Adrenal gland (tissue), 12 donors: ENCODE results near the gene CACNA1I. TPM values are rescaled to one million over a fixed set of nuclear protein-coding genes. Genes with fewer than 3 reads are reported as not detected.
A peak's percentile ranks its signal among the peaks of the same experiment; 100 is the strongest.

Source experiments
- DNase-seq, 7 donors: peaks; one replicate each; pipeline ENCODE4 v3.0.0-alpha.2; 2019 to 2020
- H3K27ac ChIP-seq, 5 donors: fragments of 200-600 bp; sonication (generic) in 4 of 5; 1 replicate in 3 of 5; 2 replicates in 2 of 5; pipeline versions ENCODE4 v1.5.1 to v1.8.0; 2016 to 2020; ENCODE audit warnings: mild to moderate bottlenecking in 1 of 5
- H3K27me3 ChIP-seq: fragments of 200-600 bp; 2 replicates; pipeline ENCODE4 v1.8.0; 2021
- H3K36me3 ChIP-seq, 2 donors: fragments of 200-600 bp; replicated peaks in 1 of 2; 1 replicate in 1 of 2; 2 replicates in 1 of 2; pipeline versions ENCODE4 v1.5.1 to v1.8.0; 2018 to 2022
- H3K4me1 ChIP-seq, 2 donors: fragments of 200-600 bp; replicated peaks in 1 of 2; 1 replicate in 1 of 2; 2 replicates in 1 of 2; pipeline versions ENCODE4 v1.5.1 to v1.8.0; 2018 to 2021
- H3K4me3 ChIP-seq, 4 donors: fragments of 200-600 bp; sonication (generic) in 3 of 4; one replicate each; pipeline ENCODE4 v1.5.1; 2016 to 2018
- H3K9me3 ChIP-seq, 3 donors: fragments of 200-600 bp; sonication (generic) in 1 of 3; replicated peaks in 1 of 3; 1 replicate in 2 of 3; 2 replicates in 1 of 3; pipeline versions ENCODE4 v1.5.1 to v1.8.0; 2016 to 2021
- POLR2A ChIP-seq, 2 donors: fragments of 450-650 bp; IDR thresholded peaks; one replicate each; pipeline ENCODE4 v1.6.1; 2017; ENCODE audit warnings: antibody characterized with exemption in 2 of 2, mild to moderate bottlenecking in 2 of 2, moderate library complexity in 1 of 2
- WGBS, 4 donors: extraction: QIAGEN DNeasy Blood & Tissue Kit in 2 of 4; methylation state at CpG; one replicate each; pipeline versions ENCODE4 v1.1.5 to v1.1.7; 2013 to 2017; 5-methylcytosine and 5-hydroxymethylcytosine counted together
- intact Hi-C, 2 donors: fragments of 100-400 bp; cut with DNase I; formaldehyde crosslinking; loops; one replicate each; pipeline versions ENCODE4 v1.14.1 to v1.15.0; 2022 to 2023
- polyA plus RNA-seq, 3 donors: library from polyadenylated mRNA; stranded (reverse); fragments of 200-250 nt in 2 of 3; fragments of 350-450 nt in 1 of 3; fragmentation: Illumina TruSeq in 1 of 3; extraction: RNeasy Lipid Tissue Mini Kit (QIAGEN cat#74804) in 1 of 3; gene quantifications; one replicate each; pipeline ENCODE4 v1.2.3, GENCODE V29; 2013 to 2014
- total RNA-seq, 9 donors: library from RNA; depleted of rRNA in 4 of 9; stranded (reverse); fragments of >200 nt in 4 of 9; fragments of 120-200 nt in 1 of 9; fragmentation: NEBNext Ultra II Directional in 1 of 9; extraction: Animal tissue kit (Norgen Biotek cat#: 25700) in 1 of 9; gene quantifications; one replicate each; pipeline versions ENCODE4 v1.1.0 to v1.2.4, GENCODE V29; 2013 to 2023
- TF ChIP-seq, protein P1 (sequence below), 6 experiments: fragments of 450-650 bp in 4 of 6; fragments of 200-600 bp in 2 of 6; sonication (generic) in 1 of 6; IDR thresholded peaks; 1 replicate in 5 of 6; 2 replicates in 1 of 6; pipeline versions ENCODE4 v1.5.1 to v1.8.0; 2016 to 2021; ENCODE audit warnings: antibody characterized with exemption in 6 of 6, mild to moderate bottlenecking in 2 of 6, moderate library complexity in 1 of 6
- donor health status: healthy with polysubstance abuse.
- donor health status: Bipolar disorder and iron deficiency.
- donor health status: DM: yes; HTN: yes; CAD: no.
- donor health status: DM: no; HTN: no; CAD: no.
- donor health status: DM: no; HTN: no; CAD: no.
- donor health status: DM: yes; HTN: yes; CAD: no.

The CACNA1I gene
- total and polyA plus RNA-seq, 12 donors = 0.06 to 20.1 (median 3.2) TPM

DNA sequence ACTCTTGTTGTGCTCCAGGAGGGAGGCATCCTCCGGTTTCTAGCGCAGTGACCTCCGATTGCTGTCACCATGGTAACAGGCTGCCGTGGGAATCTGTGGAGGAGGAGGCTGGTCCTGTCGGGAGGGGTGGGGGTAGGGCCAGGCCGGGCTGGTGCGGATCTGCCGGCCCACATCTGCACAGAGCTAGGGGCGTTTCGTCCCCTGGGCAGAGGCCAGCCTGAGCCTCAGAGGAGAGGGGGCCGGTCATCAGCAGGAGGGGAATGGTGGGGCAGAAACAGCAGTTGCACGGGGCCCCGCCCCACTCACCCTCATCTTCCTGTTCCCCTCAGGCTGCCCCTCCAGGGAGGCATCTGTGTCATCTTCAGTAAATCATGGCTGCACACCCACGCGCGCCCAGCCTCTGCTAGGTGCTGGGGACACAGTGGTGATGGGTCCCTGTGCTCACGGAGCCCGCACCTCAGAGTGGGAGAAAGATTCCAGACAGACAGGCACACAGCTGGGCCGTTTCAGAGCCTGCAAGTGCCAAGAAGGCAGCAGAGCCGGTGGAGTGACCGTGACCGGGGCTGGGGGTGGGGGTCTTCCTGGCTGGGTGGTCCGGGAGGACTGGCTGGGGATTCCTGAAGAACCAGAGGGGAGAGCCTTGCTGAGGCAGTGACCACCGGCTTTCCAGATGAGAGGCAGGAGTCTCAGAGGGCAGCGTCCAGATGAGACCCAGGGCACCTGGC, 120.5 kb downstream of the CACNA1I start:
- peaks cover 0 to 14% of the 10 kb centered on the region in 2 donors for H3K4me1 ChIP-seq
- no peaks in the 10 kb centered on the region for H3K27me3 ChIP-seq
- intact Hi-C loops = no loop called here
- no peaks in the 10 kb centered on the region for H3K36me3 ChIP-seq
- peak; percentile 16 to 68 (median 40) for DNase-seq
- 15 to 29% (median 20%) methylated on average over 12 to 25 of the region's 25 CpGs for WGBS, 4 donors
- TF ChIP-seq, protein P1, sequence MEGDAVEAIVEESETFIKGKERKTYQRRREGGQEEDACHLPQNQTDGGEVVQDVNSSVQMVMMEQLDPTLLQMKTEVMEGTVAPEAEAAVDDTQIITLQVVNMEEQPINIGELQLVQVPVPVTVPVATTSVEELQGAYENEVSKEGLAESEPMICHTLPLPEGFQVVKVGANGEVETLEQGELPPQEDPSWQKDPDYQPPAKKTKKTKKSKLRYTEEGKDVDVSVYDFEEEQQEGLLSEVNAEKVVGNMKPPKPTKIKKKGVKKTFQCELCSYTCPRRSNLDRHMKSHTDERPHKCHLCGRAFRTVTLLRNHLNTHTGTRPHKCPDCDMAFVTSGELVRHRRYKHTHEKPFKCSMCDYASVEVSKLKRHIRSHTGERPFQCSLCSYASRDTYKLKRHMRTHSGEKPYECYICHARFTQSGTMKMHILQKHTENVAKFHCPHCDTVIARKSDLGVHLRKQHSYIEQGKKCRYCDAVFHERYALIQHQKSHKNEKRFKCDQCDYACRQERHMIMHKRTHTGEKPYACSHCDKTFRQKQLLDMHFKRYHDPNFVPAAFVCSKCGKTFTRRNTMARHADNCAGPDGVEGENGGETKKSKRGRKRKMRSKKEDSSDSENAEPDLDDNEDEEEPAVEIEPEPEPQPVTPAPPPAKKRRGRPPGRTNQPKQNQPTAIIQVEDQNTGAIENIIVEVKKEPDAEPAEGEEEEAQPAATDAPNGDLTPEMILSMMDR (IDR thresholded peaks at IDR 0.05) = no peak
- no peak for TF ChIP-seq POLR2A (IDR thresholded peaks at IDR 0.05)
- H3K4me3 ChIP-seq = no peak overlapping the region
- H3K27ac ChIP-seq = no peak overlapping the region
- no peaks in the 10 kb centered on the region for H3K9me3 ChIP-seq

DNA sequence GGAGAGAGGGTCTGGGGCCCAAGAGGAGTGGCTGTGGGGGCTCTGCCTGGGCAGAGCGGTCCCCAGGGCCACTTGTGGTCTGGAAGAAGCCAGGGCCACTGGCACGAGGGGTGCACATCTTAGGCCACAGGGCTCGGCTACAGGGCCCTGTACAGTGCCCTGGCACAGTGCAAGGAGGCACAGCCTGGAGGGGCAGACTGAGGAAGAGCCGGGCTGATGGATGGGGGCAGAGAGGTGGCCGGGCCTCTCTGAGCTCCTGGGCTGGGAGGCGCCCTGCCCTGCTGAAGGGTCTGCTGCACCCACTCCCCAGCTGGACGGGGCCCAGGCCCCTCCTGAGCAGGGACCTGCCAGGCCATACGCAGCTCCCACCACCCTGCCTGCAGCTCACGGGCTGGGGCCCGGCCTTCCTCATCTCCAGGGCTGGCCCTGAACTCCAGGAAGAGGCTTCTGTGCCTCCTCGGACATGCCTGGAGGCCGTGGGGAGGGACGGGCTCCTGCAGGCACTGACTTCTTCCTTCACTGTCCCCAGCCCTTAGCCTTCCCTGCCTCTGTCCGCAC, 123.5 kb downstream of the CACNA1I start:
- H3K27me3 ChIP-seq = no peaks in the 10 kb centered on the region
- H3K4me1 ChIP-seq = peaks cover 0 to 14% of the 10 kb centered on the region in 2 donors
- 56 to 73% (median 63%) methylated on average over 11 to 14 of the region's 14 CpGs for WGBS, 4 donors
- no peaks in the 10 kb centered on the region for H3K36me3 ChIP-seq
- no peak for TF ChIP-seq POLR2A (IDR thresholded peaks at IDR 0.05)
- TF ChIP-seq, protein P1 (IDR thresholded peaks at IDR 0.05) = no peak
- no peak for DNase-seq
- intact Hi-C loops = no loop called here
- H3K9me3 ChIP-seq = no peaks in the 10 kb centered on the region
- H3K27ac ChIP-seq = no peak overlapping the region
- H3K4me3 ChIP-seq = no peak overlapping the region

DNA sequence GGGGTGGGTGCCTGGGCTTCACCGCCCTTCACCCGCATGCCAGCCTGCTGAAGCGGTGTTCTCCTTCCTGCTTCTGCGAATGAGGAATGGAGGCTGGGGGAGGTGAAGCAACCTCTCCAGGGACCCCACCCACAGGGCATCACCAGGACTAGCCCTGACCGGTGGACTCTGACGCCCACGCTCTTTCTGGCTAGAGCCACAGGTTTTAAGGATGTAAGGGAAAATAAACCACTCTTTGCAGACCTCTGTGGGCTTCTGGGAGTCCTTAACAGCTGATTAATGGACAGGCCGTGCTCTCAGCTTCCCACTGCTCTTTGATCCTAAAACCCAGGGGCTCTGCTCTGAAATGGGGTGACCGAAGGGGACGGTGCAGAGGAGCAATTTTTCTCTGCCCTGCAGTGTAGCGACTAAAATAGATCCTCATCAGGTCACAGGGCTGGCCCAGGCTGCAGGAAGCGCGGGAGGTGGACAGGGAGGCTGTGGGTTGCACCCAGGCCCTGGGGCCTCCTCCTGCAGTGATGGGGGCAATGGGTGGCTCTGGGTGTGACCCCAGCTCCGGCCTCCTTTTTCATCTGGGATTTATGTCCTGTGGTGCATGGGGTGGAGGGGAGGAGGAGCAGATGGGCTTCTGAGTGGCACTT, 127.4 kb downstream of the CACNA1I start:
- no peak overlapping the region for H3K4me3 ChIP-seq
- WGBS, 4 donors = 68 to 86% (median 76%) methylated on average over 11 to 14 of the region's 14 CpGs
- H3K36me3 ChIP-seq = no peaks in the 10 kb centered on the region
- no peaks in the 10 kb centered on the region for H3K4me1 ChIP-seq
- TF ChIP-seq POLR2A (IDR thresholded peaks at IDR 0.05) = no peak
- TF ChIP-seq, protein P1 (IDR thresholded peaks at IDR 0.05) = no peak
- intact Hi-C loops = no loop called here
- no peak overlapping the region for H3K27ac ChIP-seq
- no peak for DNase-seq
- no peaks in the 10 kb centered on the region for H3K9me3 ChIP-seq
- H3K27me3 ChIP-seq = no peaks in the 10 kb centered on the region

DNA sequence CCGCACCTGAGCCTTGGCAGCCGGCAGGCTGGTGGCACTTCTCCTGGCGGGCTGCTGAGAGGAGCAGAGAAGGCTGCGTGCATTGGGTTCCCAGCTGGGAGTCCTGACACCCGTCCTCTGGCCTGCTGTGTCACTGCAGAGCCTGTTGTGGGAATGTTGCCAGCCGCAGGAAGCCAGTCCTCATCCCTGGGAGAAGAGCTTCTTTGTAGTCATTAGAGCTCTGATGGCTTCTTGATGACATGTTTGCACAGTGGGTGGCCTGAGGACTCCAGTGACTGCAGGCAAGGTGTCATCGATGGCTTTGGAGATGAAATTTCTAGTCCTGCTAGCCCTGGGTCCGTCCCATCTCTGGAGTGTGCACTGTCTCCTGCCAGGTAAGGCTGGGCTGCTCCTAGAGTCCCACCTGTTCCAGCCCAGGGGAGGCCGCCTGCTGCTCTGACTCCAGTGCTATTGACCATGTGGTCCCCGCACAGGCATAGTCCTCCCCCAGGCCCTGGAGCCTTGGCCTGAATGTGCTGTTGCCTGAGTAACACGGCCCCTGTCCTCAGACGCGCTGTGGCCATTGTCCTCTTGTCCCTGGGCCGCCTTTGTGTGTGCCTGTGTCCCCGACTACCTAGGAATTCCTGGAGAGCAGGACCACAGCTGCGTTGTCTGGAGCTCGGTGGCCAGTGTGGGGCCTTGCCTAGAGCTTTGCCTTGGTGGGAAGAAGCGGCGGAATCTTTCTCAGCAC, 129.2 kb downstream of the CACNA1I start:
- no peaks in the 10 kb centered on the region for H3K27me3 ChIP-seq
- intact Hi-C loops = no loop called here
- H3K9me3 ChIP-seq = no peaks in the 10 kb centered on the region
- no peaks in the 10 kb centered on the region for H3K4me1 ChIP-seq
- WGBS, 4 donors = 86 to 87% (median 87%) methylated on average over 9 to 19 of the region's 19 CpGs
- no peak overlapping the region for H3K27ac ChIP-seq
- no peak for DNase-seq
- no peak for TF ChIP-seq POLR2A (IDR thresholded peaks at IDR 0.05)
- TF ChIP-seq, protein P1 (IDR thresholded peaks at IDR 0.05) = no peak
- no peaks in the 10 kb centered on the region for H3K36me3 ChIP-seq
- H3K4me3 ChIP-seq = no peak overlapping the region
